ENCODE measurements around the gene CFAP97D2. TPM values are rescaled to one million over a fixed set of nuclear protein-coding genes. Genes with fewer than 3 reads are reported as not detected.

Gene CFAP97D2
- polyA plus RNA-seq, 1 of the 3 experiments (the other 2 are of a cell fraction), result not detected

DNA sequence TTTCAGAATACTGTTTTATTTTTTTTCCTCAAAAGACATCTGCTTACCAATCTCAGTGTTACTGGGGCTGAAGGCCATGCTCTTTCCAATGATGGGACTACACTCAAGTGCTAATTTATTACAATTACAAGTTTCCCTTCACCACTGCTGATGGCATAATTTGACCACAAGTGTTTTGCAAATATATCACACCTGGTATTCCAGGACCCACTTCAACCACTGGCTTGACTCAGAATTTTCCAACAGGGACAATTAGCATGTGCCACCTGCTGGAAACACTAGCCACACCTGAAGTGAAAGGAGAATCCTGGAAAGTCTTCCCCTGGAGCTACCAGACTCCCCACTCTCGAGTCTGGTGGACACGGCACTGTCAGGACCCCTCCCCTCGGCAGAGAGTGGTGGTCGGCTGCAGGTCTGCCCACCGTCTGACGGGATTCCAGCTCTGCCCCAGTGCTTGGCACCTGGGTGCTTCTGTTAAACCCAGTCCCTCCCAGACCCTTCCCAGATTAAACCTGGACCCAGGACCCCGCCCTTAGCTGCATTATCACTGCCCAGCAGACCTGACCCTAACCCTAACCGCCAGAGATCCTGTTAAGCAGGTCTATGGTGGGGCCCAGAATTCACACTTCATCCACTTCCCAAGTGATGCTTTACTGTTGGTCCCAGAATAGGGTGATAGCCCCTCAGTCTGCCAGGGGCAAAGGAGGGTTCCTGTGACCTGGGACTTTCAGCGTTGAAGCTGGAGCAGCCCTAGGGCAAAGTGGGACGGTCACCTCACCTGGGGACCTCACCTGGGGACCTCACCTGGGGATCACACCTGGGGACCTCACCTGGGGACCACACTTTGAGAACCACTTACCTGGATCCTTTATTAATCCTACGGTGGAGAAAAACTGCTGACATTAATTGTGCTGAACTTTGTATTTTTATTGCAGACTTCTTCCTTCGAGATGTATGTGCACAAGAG, 29.0 kb upstream of the CFAP97D2 start (continued):
- TF ChIP-seq MXI1 (IDR thresholded peaks at IDR 0.05; ENCODE audit: low read depth, low read length), result no peak

DNA sequence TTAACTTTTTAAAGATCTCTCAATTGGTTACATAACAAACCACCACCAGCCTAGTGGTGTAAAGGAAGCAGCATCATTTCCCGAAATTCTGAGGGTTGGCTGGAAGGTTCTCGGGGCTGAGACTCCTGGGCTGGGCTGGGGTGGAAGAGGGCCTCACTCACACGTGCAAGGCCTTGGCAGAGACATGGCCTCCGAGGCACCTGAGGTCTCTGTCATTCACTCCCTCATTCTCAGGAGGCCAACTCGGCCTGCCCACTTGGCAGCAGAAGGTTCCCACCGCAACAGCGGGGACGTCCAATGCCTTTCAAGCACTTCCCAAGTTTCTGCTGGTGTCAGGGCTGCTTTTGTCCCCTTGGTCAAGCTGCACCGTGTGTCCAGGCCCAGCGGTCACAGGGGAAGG, 28.0 kb upstream of the CFAP97D2 start:
- WGBS (ENCODE audit: low lambda C conversion rate), result 78% methylated on average over 7 of the region's 10 CpGs

More for the DNA sequence above, 28.0 kb upstream of the CFAP97D2 start:
- no peak overlapping the region for H2AFZ ChIP-seq (ENCODE audit: low read depth)
- H3K9ac ChIP-seq, result no peak overlapping the region
- H3K27me3 ChIP-seq (ENCODE audit: insufficient read depth), result no peaks in the 10 kb centered on the region
- no peaks in the 10 kb centered on the region for H3K36me3 ChIP-seq (replicated peaks in 1 of 2; ENCODE audit: control insufficient read depth in 1 of 2, insufficient read depth in 2 of 2, low read length in 1 of 2)
- no peak overlapping the region for H3K4me2 ChIP-seq
- ChIA-PET POLR2A (no interaction called here), CTCF (no interaction called here)
- DNase-seq, result peak; percentile 7
- no peaks in the 10 kb centered on the region for H3F3A ChIP-seq (replicated peaks; ENCODE audit: insufficient read depth)
- H3K9me2 ChIP-seq, result no peaks in the 10 kb centered on the region
- H3K4me1 ChIP-seq (ENCODE audit: control insufficient read depth in 1 of 2, insufficient read depth in 2 of 2, low read depth in 1 of 2, low read length in 1 of 2), result no peaks in the 10 kb centered on the region
- no peaks in the 10 kb centered on the region for H3K9me3 ChIP-seq
- TF ChIP-seq, protein P1, sequence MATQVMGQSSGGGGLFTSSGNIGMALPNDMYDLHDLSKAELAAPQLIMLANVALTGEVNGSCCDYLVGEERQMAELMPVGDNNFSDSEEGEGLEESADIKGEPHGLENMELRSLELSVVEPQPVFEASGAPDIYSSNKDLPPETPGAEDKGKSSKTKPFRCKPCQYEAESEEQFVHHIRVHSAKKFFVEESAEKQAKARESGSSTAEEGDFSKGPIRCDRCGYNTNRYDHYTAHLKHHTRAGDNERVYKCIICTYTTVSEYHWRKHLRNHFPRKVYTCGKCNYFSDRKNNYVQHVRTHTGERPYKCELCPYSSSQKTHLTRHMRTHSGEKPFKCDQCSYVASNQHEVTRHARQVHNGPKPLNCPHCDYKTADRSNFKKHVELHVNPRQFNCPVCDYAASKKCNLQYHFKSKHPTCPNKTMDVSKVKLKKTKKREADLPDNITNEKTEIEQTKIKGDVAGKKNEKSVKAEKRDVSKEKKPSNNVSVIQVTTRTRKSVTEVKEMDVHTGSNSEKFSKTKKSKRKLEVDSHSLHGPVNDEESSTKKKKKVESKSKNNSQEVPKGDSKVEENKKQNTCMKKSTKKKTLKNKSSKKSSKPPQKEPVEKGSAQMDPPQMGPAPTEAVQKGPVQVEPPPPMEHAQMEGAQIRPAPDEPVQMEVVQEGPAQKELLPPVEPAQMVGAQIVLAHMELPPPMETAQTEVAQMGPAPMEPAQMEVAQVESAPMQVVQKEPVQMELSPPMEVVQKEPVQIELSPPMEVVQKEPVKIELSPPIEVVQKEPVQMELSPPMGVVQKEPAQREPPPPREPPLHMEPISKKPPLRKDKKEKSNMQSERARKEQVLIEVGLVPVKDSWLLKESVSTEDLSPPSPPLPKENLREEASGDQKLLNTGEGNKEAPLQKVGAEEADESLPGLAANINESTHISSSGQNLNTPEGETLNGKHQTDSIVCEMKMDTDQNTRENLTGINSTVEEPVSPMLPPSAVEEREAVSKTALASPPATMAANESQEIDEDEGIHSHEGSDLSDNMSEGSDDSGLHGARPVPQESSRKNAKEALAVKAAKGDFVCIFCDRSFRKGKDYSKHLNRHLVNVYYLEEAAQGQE (IDR thresholded peaks at IDR 0.05; ENCODE audit: low read depth, low read length), result no peak
- TF ChIP-seq RAD21 (IDR thresholded peaks at IDR 0.05; ENCODE audit: low read length) (no peak), CHD2 (IDR thresholded peaks at IDR 0.05; ENCODE audit: low read length, partially characterized antibody) (no peak), ZBTB33 (IDR thresholded peaks at IDR 0.05; ENCODE audit: borderline replicate concordance, low read depth) (no peak), EZH2phosphoT487 (IDR thresholded peaks at IDR 0.05; ENCODE audit: borderline replicate concordance, low read depth) (no peak), TCF12 (IDR thresholded peaks at IDR 0.05) (no peak), TEAD4 (IDR thresholded peaks at IDR 0.05; ENCODE audit: borderline replicate concordance, insufficient read depth) (no peak), SIN3A (IDR thresholded peaks at IDR 0.05; ENCODE audit: borderline replicate concordance, low read depth, low read length) (no peak)
- TF ChIP-seq, protein P2, sequence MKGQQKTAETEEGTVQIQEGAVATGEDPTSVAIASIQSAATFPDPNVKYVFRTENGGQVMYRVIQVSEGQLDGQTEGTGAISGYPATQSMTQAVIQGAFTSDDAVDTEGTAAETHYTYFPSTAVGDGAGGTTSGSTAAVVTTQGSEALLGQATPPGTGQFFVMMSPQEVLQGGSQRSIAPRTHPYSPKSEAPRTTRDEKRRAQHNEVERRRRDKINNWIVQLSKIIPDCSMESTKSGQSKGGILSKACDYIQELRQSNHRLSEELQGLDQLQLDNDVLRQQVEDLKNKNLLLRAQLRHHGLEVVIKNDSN (IDR thresholded peaks at IDR 0.05; ENCODE audit: borderline replicate concordance, low read depth), result no peak
- TF ChIP-seq, protein P3, sequence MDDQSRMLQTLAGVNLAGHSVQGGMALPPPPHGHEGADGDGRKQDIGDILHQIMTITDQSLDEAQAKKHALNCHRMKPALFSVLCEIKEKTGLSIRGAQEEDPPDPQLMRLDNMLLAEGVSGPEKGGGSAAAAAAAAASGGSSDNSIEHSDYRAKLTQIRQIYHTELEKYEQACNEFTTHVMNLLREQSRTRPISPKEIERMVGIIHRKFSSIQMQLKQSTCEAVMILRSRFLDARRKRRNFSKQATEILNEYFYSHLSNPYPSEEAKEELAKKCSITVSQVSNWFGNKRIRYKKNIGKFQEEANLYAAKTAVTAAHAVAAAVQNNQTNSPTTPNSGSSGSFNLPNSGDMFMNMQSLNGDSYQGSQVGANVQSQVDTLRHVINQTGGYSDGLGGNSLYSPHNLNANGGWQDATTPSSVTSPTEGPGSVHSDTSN (IDR thresholded peaks at IDR 0.05), result no peak
- no peaks in the 10 kb centered on the region for H4K20me1 ChIP-seq (ENCODE audit: insufficient read depth)
- H3K79me2 ChIP-seq (ENCODE audit: insufficient read depth), result no peaks in the 10 kb centered on the region
- no peak overlapping the region for H3K4me3 ChIP-seq (ENCODE audit: low read depth in 2 of 2, low read length in 1 of 2)
- no peak overlapping the region for H3K27ac ChIP-seq (ENCODE audit: low read depth in 2 of 2, low read length in 1 of 2)
